Stimulated activated naive CD4-positive, alpha-beta T cell treated with Interleukin-2 at 50 U/mL for 16 hours (primary cell): ENCODE data around the gene TPSB2.
"Not testable (repeated sequence)": the region's sequence is repeated elsewhere in the genome, so short reads cannot be mapped to it uniquely, and the experiment has no call there.

ENCODE experiments used
- DNase-seq: peaks from one replicate; lab custom pipeline; 2025; lab: John Stamatoyannopoulos, UW

The TPSB2 gene

GRCh38 chr16:1230084-1230470 lies at the start of gene TPSB2:
Gene TPSB2, minus strand, starts transcription at chr16:1230184. Its CDS starts 233 bp downstream, at chr16:1229951.
- not testable (repeated sequence) for DNase-seq

- DNase-seq: no peak
Measured at GRCh38 chr16:1279081-1279944, 49.3 kb upstream of the TPSB2 start.

- DNase-seq: no peak
Measured at GRCh38 chr16:1278477-1278876, 48.5 kb upstream of the TPSB2 start.

- no peak for DNase-seq
Measured at GRCh38 chr16:1277617-1278282, 47.8 kb upstream of the TPSB2 start.

GRCh38 chr16:1277151-1277598 lies 47.2 kb upstream of the TPSB2 start:
- DNase-seq: no peak

GRCh38 chr16:1276580-1276878 lies 46.5 kb upstream of the TPSB2 start:
- DNase-seq: no peak

- no peak for DNase-seq
Measured at GRCh38 chr16:1275791-1276579, 46.0 kb upstream of the TPSB2 start.

- DNase-seq: no peak
Measured at GRCh38 chr16:1274767-1275166, 44.8 kb upstream of the TPSB2 start.

- DNase-seq: no peak
Measured at GRCh38 chr16:1273816-1274215, 43.8 kb upstream of the TPSB2 start.

GRCh38 chr16:1272453-1273198 lies 42.6 kb upstream of the TPSB2 start:
- no peak for DNase-seq

- peak; percentile 12 for DNase-seq
Measured at GRCh38 chr16:1271724-1272413, 41.9 kb upstream of the TPSB2 start.

GRCh38 chr16:1271380-1271723 lies 41.4 kb upstream of the TPSB2 start:
- DNase-seq: no peak

GRCh38 chr16:1269418-1269817 lies 39.4 kb upstream of the TPSB2 start:
- not testable (repeated sequence) for DNase-seq

GRCh38 chr16:1265826-1266225 lies 35.8 kb upstream of the TPSB2 start:
- DNase-seq: no peak

- DNase-seq: no peak
Measured at GRCh38 chr16:1265090-1265630, 35.2 kb upstream of the TPSB2 start.

GRCh38 chr16:1264345-1265089 lies 34.5 kb upstream of the TPSB2 start:
- DNase-seq: no peak

- DNase-seq: no peak
Measured at GRCh38 chr16:1263591-1264344, 33.8 kb upstream of the TPSB2 start.

- DNase-seq: no peak
Measured at GRCh38 chr16:1262846-1263221, 32.9 kb upstream of the TPSB2 start.

GRCh38 chr16:1262210-1262845 lies 32.3 kb upstream of the TPSB2 start:
- no peak for DNase-seq
